Measurements from ENCODE around the gene SDCBP2. TPM values are rescaled to one million over a fixed set of nuclear protein-coding genes. Genes with fewer than 3 reads are reported as not detected.

SDCBP2 gene
- polyA plus RNA-seq, 1 of the 3 experiments (the other 2 are of a cell fraction): 3.0 TPM

GRCh38 chr20:1308702-1309095 lies 20.2 kb downstream of the SDCBP2 start:
- no peak for DNase-seq
- WGBS (ENCODE audit: low lambda C conversion rate): 86% methylated on average over 6 of the region's 9 CpGs
- no peaks in the 10 kb centered on the region for H3F3A ChIP-seq (replicated peaks; ENCODE audit: insufficient read depth)
- H3K4me1 ChIP-seq (ENCODE audit: control insufficient read depth in 1 of 2, insufficient read depth in 2 of 2, low read depth in 1 of 2, low read length in 1 of 2): no peaks in the 10 kb centered on the region
- H3K9ac ChIP-seq: no peak overlapping the region
- H3K79me2 ChIP-seq (ENCODE audit: insufficient read depth): no peaks in the 10 kb centered on the region
- H3K27me3 ChIP-seq (ENCODE audit: insufficient read depth): no peaks in the 10 kb centered on the region
- H3K4me3 ChIP-seq (ENCODE audit: low read depth in 2 of 2, low read length in 1 of 2): no peak overlapping the region
- no peak overlapping the region for H3K4me2 ChIP-seq
- H4K20me1 ChIP-seq (ENCODE audit: insufficient read depth): no peaks in the 10 kb centered on the region
- H3K36me3 ChIP-seq (replicated peaks in 1 of 2; ENCODE audit: control insufficient read depth in 1 of 2, insufficient read depth in 2 of 2, low read length in 1 of 2): peaks cover 0 to 7% of the 10 kb centered on the region in 2 experiments
- H2AFZ ChIP-seq (ENCODE audit: low read depth): no peak overlapping the region
- POLR2A ChIA-PET: no interaction called here
- TF ChIP-seq NRF1 (IDR thresholded peaks at IDR 0.05; ENCODE audit: low read depth, low read length) (no peak), USF1 (IDR thresholded peaks at IDR 0.05; ENCODE audit: borderline replicate concordance, low read depth) (no peak), USF2 (IDR thresholded peaks at IDR 0.05; ENCODE audit: borderline replicate concordance, low read depth, low read length) (no peak), GATA2 (CRISPR knock-in tag; IDR thresholded peaks at IDR 0.05) (no peak), TCF12 (IDR thresholded peaks at IDR 0.05) (no peak), CTCF (IDR thresholded peaks at IDR 0.05) (no peak), NFIC (IDR thresholded peaks at IDR 0.05; ENCODE audit: borderline replicate concordance) (no peak), EP300 (IDR thresholded peaks at IDR 0.05; ENCODE audit: borderline replicate concordance in 1 of 2, low read depth in 1 of 2, low read length in 1 of 2) (no peak), JUND (IDR thresholded peaks at IDR 0.05) (no peak), MEF2A (IDR thresholded peaks at IDR 0.05; ENCODE audit: borderline replicate concordance, low read depth) (no peak), CHD2 (IDR thresholded peaks at IDR 0.05; ENCODE audit: low read length, partially characterized antibody) (no peak), TEAD4 (IDR thresholded peaks at IDR 0.05; ENCODE audit: borderline replicate concordance, insufficient read depth) (no peak), GABPA (IDR thresholded peaks at IDR 0.05; ENCODE audit: low read depth) (no peak), YY1 (IDR thresholded peaks at IDR 0.05; ENCODE audit: low read depth) (no peak), SIN3A (IDR thresholded peaks at IDR 0.05; ENCODE audit: borderline replicate concordance, low read depth, low read length) (no peak), IRF3 (IDR thresholded peaks at IDR 0.05; ENCODE audit: low read depth, low read length) (no peak), RAD21 (IDR thresholded peaks at IDR 0.05; ENCODE audit: low read length) (no peak), REST (IDR thresholded peaks at IDR 0.05; ENCODE audit: low read depth, low read length) (no peak), TAF1 (IDR thresholded peaks at IDR 0.05; ENCODE audit: borderline replicate concordance, low read depth, low read length) (no peak), FOSL2 (IDR thresholded peaks at IDR 0.05; ENCODE audit: borderline replicate concordance, low read depth) (no peak)
- H3K27ac ChIP-seq (ENCODE audit: low read depth in 2 of 2, low read length in 1 of 2): no peak overlapping the region
- no peaks in the 10 kb centered on the region for H3K9me2 ChIP-seq
- no peaks in the 10 kb centered on the region for H3K9me3 ChIP-seq
- CTCF ChIA-PET: interaction anchor here (1.4 to 1.6 kb wide), 4 partner anchors 26 to 195 kb away, joined by 4 to 9 read pairs (median 5); partner anchors contain the start of gene NSFL1C
